T-cell (primary cell): ENCODE results near the gene C16orf90. TPM values are rescaled to one million over a fixed set of nuclear protein-coding genes. Genes with fewer than 3 reads are reported as not detected.

Source experiments
- ATAC-seq, 4 experiments: fragments of 200-7000 bp in 3 of 4; fragments of 150-1000 bp in 1 of 4; cut with Tn5 transposase; replicated peaks in 1 of 4; 1 replicate in 3 of 4; 2 replicates in 1 of 4; pipeline ENCODE4 v1.10.0; 2021; ENCODE audit warnings: moderate library complexity in 3 of 4, mild to moderate bottlenecking in 2 of 4, moderate number of reproducible peaks in 1 of 4
- CTCF ChIA-PET, 2 donors: fragments of 300-600 bp; sonication (Branson Sonifier 250); formaldehyde crosslinking; loops; one replicate each; lab custom pipeline; 2022; ENCODE audit warnings: antibody characterized with exemption in 2 of 2; lab: Charles Lee
- POLR2A ChIA-PET, 2 donors: fragments of 300-600 bp; sonication (Branson Sonifier 250); formaldehyde crosslinking; loops; one replicate each; lab custom pipeline; 2022; ENCODE audit warnings: antibody characterized with exemption in 2 of 2; lab: Charles Lee
- DNase-seq, 35 experiments: peaks; one replicate each; pipeline versions ENCODE4 v3.0.0 to v3.0.0-alpha.2; 2013 to 2023
- H3K27ac ChIP-seq: one replicate; pipeline ENCODE4 v1.5.1; 2013; ENCODE audit warnings: low read length
- H3K27me3 ChIP-seq, 2 experiments: replicated peaks in 1 of 2; 1 replicate in 1 of 2; 2 replicates in 1 of 2; pipeline versions ENCODE4 v1.6.1 to v1.7.0; 2013; ENCODE audit warnings: low read length in 1 of 2, mixed read lengths in 1 of 2; ENCODE audit not compliant: control insufficient read depth in 2 of 2, insufficient read depth in 2 of 2; ENCODE audit errors: extremely low read depth in 1 of 2
- H3K36me3 ChIP-seq, 2 donors: 1 replicate in 1 of 2; 2 replicates in 1 of 2; pipeline versions ENCODE4 v1.6.1 to v1.7.0; 2013; ENCODE audit warnings: low read length in 1 of 2; ENCODE audit not compliant: control insufficient read depth in 2 of 2, insufficient read depth in 1 of 2; ENCODE audit errors: extremely low read depth in 1 of 2
- H3K4me1 ChIP-seq, 2 experiments: 1 replicate in 1 of 2; 2 replicates in 1 of 2; pipeline versions ENCODE4 v1.6.1 to v1.7.0; 2013; ENCODE audit warnings: low read length in 2 of 2, mixed read lengths in 1 of 2; ENCODE audit not compliant: insufficient read depth in 2 of 2, control insufficient read depth in 1 of 2; ENCODE audit errors: extremely low read depth in 1 of 2
- H3K4me3 ChIP-seq, 2 donors: 1 replicate in 1 of 2; 2 replicates in 1 of 2; pipeline versions ENCODE4 v1.5.1 to v1.7.0; 2013; ENCODE audit warnings: mild to moderate bottlenecking in 2 of 2, low read length in 1 of 2, moderate library complexity in 1 of 2; ENCODE audit not compliant: control insufficient read depth in 1 of 2; ENCODE audit errors: extremely low read depth in 1 of 2
- H3K9me3 ChIP-seq: 2 replicates; pipeline ENCODE4 v1.7.0; 2013
- H3K27ac Mint-ChIP-seq, 2 donors: one replicate each; pipeline ENCODE4 v1.8.0; 2020 to 2021; ENCODE audit warnings: mild to moderate bottlenecking in 2 of 2, mixed read lengths in 2 of 2
- H3K27me3 Mint-ChIP-seq, 2 donors: one replicate each; pipeline ENCODE4 v1.8.0; 2021 to 2022; ENCODE audit warnings: mixed read lengths in 2 of 2
- H3K36me3 Mint-ChIP-seq: one replicate; pipeline ENCODE4 v1.8.0; 2021; ENCODE audit warnings: mixed read lengths
- H3K4me1 Mint-ChIP-seq, 3 donors: one replicate each; pipeline ENCODE4 v1.8.0; 2020 to 2022; ENCODE audit warnings: mixed read lengths in 3 of 3, mild to moderate bottlenecking in 1 of 3
- H3K4me3 Mint-ChIP-seq, 3 donors: one replicate each; pipeline ENCODE4 v1.8.0; 2020 to 2022; ENCODE audit warnings: mild to moderate bottlenecking in 3 of 3, mixed read lengths in 3 of 3, moderate library complexity in 3 of 3
- H3K9me3 Mint-ChIP-seq, 3 donors: one replicate each; pipeline ENCODE4 v1.8.0; 2020 to 2022; ENCODE audit warnings: mixed read lengths in 3 of 3
- WGBS: methylation state at CpG from one replicate; pipeline ENCODE4 v1.1.5; 2013; ENCODE audit warnings: missing lambda C conversion rate; ENCODE audit not compliant: insufficient coverage; 5-methylcytosine and 5-hydroxymethylcytosine counted together
- total RNA-seq, 35 experiments: library from RNA in 6 of 35; stranded (reverse) in 6 of 35; fragments of 120-200 nt in 1 of 35; gene quantifications; one replicate each; pipeline versions ENCODE4 v1.2.1 to v1.2.4 and lab custom pipeline; 2013 to 2026

Gene C16orf90
- total RNA-seq, 5 donors from 2014 or later (not counting 1 experiment from before 2014, with no cell fraction given): not detected

DNA sequence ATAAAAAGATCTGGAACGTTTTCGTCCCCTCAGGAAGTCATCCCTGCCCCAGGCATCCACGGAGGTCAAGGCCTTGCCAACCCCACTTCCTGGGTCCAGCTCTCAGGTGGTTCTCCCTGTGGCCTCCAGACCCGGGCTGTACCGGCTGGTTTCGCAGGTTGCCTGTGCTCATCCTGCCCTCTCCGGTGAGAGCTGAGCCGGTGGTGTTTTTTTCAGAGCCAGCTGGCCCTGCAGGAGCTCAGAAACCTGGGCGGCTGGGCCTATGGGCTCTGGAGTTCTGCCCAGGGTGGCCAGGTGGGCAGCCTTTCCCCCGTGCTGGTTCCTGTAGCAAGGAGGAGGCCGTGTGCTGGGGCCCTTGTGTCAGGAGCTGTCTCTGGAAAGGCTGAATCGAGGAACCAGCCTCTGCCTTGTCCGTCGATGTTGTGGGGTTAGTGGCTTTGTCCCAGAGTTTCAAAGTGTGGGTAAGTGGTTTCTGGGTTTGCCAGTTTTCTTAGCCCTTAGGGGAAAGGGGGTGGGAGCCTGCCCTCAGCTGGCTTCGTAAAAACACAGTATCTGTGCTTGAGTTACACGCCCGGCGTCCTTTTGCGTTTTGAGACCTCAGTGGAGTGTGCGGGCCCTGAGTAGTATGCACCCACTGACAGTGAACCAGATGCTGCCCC is 23.6 kb downstream of the C16orf90 start:
- no peak overlapping the region for H3K4me3 ChIP-seq
- CTCF ChIA-PET: no interaction called here
- H3K27ac ChIP-seq: no peak overlapping the region
- Mint-ChIP-seq H3K4me3 (no peak overlapping the region), H3K36me3 (peaks cover 19% of the 10 kb centered on the region), H3K27ac (no peak overlapping the region), H3K9me3 (no peaks in the 10 kb centered on the region), H3K27me3 (no peaks in the 10 kb centered on the region), H3K4me1 (peaks cover 49 to 51% (median 50%) of the 10 kb centered on the region in 3 donors)
- POLR2A ChIA-PET: no interaction called here
- peaks cover 0 to 2% of the 10 kb centered on the region in 2 experiments for H3K27me3 ChIP-seq
- peaks cover 0 to 28% of the 10 kb centered on the region in 2 experiments for H3K4me1 ChIP-seq
- no peak for ATAC-seq
- peaks cover 18 to 25% of the 10 kb centered on the region in 2 donors for H3K36me3 ChIP-seq
- 92% methylated on average over 20 of the region's 20 CpGs for WGBS
- no peak for DNase-seq
- H3K9me3 ChIP-seq: no peaks in the 10 kb centered on the region

- no peak overlapping the region for H3K27ac ChIP-seq
- H3K4me1 ChIP-seq: peaks cover 0 to 34% of the 10 kb centered on the region in 2 experiments
- ATAC-seq (no peak), DNase-seq (no peak)
- H3K4me3 ChIP-seq: no peak overlapping the region
- Mint-ChIP-seq H3K4me1 (peaks cover 55 to 61% (median 57%) of the 10 kb centered on the region in 3 donors), H3K27me3 (no peaks in the 10 kb centered on the region), H3K4me3 (no peak overlapping the region), H3K9me3 (no peaks in the 10 kb centered on the region), H3K27ac (no peak overlapping the region), H3K36me3 (peaks cover 23% of the 10 kb centered on the region)
- CTCF ChIA-PET: no interaction called here
- WGBS: 100% methylated on average over 4 of the region's 9 CpGs
- peaks cover 0 to 2% of the 10 kb centered on the region in 2 experiments for H3K27me3 ChIP-seq
- peaks cover 18 to 25% of the 10 kb centered on the region in 2 donors for H3K36me3 ChIP-seq
- no peaks in the 10 kb centered on the region for H3K9me3 ChIP-seq
- POLR2A ChIA-PET: no interaction called here
These were observed 24.6 kb downstream of the C16orf90 start for GRCh38 chr16:3470723-3471122.

GRCh38 chr16:3469736-3470135 is 25.6 kb downstream of the C16orf90 start:
- DNase-seq: no peak
- Histone ChIP-seq H3K4me1 (peaks cover 0 to 44% of the 10 kb centered on the region in 2 experiments), H3K27ac (no peak overlapping the region), H3K4me3 (no peak overlapping the region), H3K36me3 (peaks cover 20 to 29% of the 10 kb centered on the region in 2 donors), H3K27me3 (peaks cover 0 to 2% of the 10 kb centered on the region in 2 experiments), H3K9me3 (no peaks in the 10 kb centered on the region)
- Mint-ChIP-seq H3K27ac (no peak overlapping the region), H3K36me3 (peaks cover 23% of the 10 kb centered on the region), H3K9me3 (no peaks in the 10 kb centered on the region), H3K27me3 (no peaks in the 10 kb centered on the region), H3K4me1 (peaks cover 56 to 65% (median 64%) of the 10 kb centered on the region in 3 donors), H3K4me3 (no peak overlapping the region)
- CTCF ChIA-PET: no interaction called here
- POLR2A ChIA-PET: no interaction called here
- WGBS: 83% methylated on average over 7 of the region's 7 CpGs
- no peak for ATAC-seq

DNA sequence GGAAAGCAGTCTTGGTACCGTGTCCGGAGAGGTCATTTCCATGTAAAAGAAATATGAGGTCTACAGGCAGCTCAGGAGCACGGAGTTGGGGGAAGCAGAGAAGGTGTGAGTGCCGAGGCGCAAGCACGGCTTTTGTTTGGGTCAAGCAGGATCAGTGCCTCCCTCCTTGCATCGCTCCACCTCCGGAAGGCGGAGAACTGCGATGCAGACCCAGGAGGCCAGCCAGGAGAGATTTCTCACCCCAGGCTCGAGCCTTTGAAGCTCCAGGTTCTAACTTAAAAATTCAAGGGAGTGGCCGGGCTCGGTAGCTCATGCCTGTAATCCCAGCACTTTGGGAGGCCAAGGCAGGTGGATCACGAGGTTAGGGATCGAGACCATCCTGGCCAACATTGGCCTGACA is 26.8 kb downstream of the C16orf90 start:
- Mint-ChIP-seq H3K4me1 (peaks cover 62 to 75% (median 74%) of the 10 kb centered on the region in 3 donors), H3K9me3 (no peaks in the 10 kb centered on the region), H3K36me3 (peaks cover 23% of the 10 kb centered on the region), H3K4me3 (no peak overlapping the region), H3K27ac (no peak overlapping the region), H3K27me3 (no peaks in the 10 kb centered on the region)
- Histone ChIP-seq H3K27ac (no peak overlapping the region), H3K27me3 (peaks cover 0 to 2% of the 10 kb centered on the region in 2 experiments), H3K36me3 (peaks cover 17 to 29% of the 10 kb centered on the region in 2 donors), H3K4me1 (peaks cover 2 to 56% of the 10 kb centered on the region in 2 experiments), H3K4me3 (no peak overlapping the region), H3K9me3 (no peaks in the 10 kb centered on the region)
- ATAC-seq (no peak), DNase-seq (no peak)
- POLR2A ChIA-PET: no interaction called here
- CTCF ChIA-PET: no interaction called here
- whole genome bisulfite sequencing: 96% methylated on average over 13 of the region's 15 CpGs

GRCh38 chr16:3467921-3468320 is 27.4 kb downstream of the C16orf90 start:
- peaks cover 0 to 2% of the 10 kb centered on the region in 2 experiments for H3K27me3 ChIP-seq
- Mint-ChIP-seq H3K27ac (peak overlapping the region in 1 of 2 donors; percentile 52), H3K4me3 (no peak overlapping the region), H3K36me3 (peaks cover 22% of the 10 kb centered on the region), H3K27me3 (no peaks in the 10 kb centered on the region), H3K4me1 (peaks cover 60 to 77% (median 74%) of the 10 kb centered on the region in 3 donors), H3K9me3 (no peaks in the 10 kb centered on the region)
- no peak for DNase-seq
- ChIA-PET CTCF (no interaction called here), POLR2A (no interaction called here)
- H3K27ac ChIP-seq: no peak overlapping the region
- ATAC-seq: peak in 1 of 4 experiments; percentile 22
- H3K4me1 ChIP-seq: peaks cover 3 to 61% of the 10 kb centered on the region in 2 experiments
- peaks cover 17 to 28% of the 10 kb centered on the region in 2 donors for H3K36me3 ChIP-seq
- WGBS: no CpG with 5 or more reads among the region's 4 CpGs
- no peaks in the 10 kb centered on the region for H3K9me3 ChIP-seq
- no peak overlapping the region for H3K4me3 ChIP-seq

DNA sequence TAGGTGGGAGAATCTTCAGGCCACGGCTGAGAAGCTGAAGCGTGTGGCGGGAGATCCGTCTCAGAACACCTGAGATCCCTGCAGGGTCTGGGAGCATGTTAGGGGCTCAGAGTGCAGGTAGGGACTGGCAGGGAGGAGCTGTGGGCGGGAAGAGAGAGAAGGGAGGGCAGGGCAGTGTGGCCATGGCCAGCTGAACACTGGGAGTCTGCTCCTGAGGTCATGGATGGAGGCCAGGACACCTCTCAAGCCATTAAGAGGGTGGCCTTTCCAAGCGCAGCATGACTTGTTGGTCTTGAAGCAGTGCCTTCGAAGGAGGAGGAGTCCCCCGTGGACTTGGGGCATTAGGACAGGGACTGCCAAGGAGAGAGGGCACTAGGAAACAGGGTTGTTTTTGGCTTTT is 28.1 kb downstream of the C16orf90 start:
- 97% methylated on average over 8 of the region's 8 CpGs for whole genome bisulfite sequencing
- H3K27ac ChIP-seq: no peak overlapping the region
- no peaks in the 10 kb centered on the region for H3K9me3 ChIP-seq
- peaks cover 0 to 2% of the 10 kb centered on the region in 2 experiments for H3K27me3 ChIP-seq
- peak overlapping the region in 1 of 3 donors; percentile 42 for H3K4me3 Mint-ChIP-seq
- ChIA-PET POLR2A (no interaction called here), CTCF (interaction anchor here in 1 of 2 donors (0.6 kb wide), 1 partner anchor 690 kb away, joined by 4 read pairs; no protein-coding TSS in a partner anchor)
- H3K4me1 ChIP-seq: peaks cover 4 to 61% of the 10 kb centered on the region in 2 experiments
- peak overlapping the region; percentile 23 to 28 for H3K27ac Mint-ChIP-seq
- no peak for ATAC-seq
- no peak overlapping the region for H3K4me3 ChIP-seq
- H3K36me3 Mint-ChIP-seq: peaks cover 15% of the 10 kb centered on the region
- peaks cover 17 to 27% of the 10 kb centered on the region in 2 donors for H3K36me3 ChIP-seq
- H3K9me3 Mint-ChIP-seq: no peaks in the 10 kb centered on the region
- no peaks in the 10 kb centered on the region for H3K27me3 Mint-ChIP-seq
- peaks cover 58 to 76% (median 72%) of the 10 kb centered on the region in 3 donors for H3K4me1 Mint-ChIP-seq
- no peak for DNase-seq
